Activated gamma-delta T cell treated with anti-CD3 and anti-CD28 coated beads, Interleukin-2, amount 50 U/mL, for 16 hours (primary cell): ENCODE measurements around the gene TBXAS1.
"Not testable (repeated sequence)": the region's sequence is repeated elsewhere in the genome, so short reads cannot be mapped to it uniquely, and the experiment has no call there.

Source experiments
- DNase-seq: peaks from one replicate; pipeline ENCODE4 v3.0.0-alpha.2; 2020; ENCODE audit warnings: low read depth

The TBXAS1 gene

GRCh38 chr7:139893461-139893860 is 64.4 kb downstream of the TBXAS1 start:
- no peak for DNase-seq

DNA sequence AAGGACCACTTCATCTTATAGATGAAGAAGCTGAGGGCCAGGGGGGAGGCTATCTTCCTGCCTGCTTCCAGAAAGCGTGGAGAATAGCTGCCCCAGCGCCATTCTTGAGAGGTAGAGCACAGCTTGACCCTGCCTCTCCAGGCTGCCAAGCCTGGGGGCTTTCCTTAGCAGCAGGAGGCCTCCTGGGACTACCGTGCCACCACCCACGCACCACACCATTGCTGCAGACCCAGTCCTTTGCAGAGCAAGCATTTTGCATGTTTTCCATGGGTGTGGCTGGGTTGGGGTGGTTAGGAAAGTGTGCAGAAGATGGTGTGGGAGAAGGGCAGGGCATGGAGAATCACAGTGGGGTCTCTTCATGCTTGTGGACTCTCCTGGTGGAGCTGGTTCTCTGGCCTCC is 64.9 kb downstream of the TBXAS1 start:
- no peak for DNase-seq

GRCh38 chr7:139895141-139895829 is 66.2 kb downstream of the TBXAS1 start:
- no peak for DNase-seq

- DNase-seq: no peak
Observed at GRCh38 chr7:139896288-139896687, 67.2 kb downstream of the TBXAS1 start.

GRCh38 chr7:139896831-139897230 is 67.8 kb downstream of the TBXAS1 start:
- no peak for DNase-seq

DNA sequence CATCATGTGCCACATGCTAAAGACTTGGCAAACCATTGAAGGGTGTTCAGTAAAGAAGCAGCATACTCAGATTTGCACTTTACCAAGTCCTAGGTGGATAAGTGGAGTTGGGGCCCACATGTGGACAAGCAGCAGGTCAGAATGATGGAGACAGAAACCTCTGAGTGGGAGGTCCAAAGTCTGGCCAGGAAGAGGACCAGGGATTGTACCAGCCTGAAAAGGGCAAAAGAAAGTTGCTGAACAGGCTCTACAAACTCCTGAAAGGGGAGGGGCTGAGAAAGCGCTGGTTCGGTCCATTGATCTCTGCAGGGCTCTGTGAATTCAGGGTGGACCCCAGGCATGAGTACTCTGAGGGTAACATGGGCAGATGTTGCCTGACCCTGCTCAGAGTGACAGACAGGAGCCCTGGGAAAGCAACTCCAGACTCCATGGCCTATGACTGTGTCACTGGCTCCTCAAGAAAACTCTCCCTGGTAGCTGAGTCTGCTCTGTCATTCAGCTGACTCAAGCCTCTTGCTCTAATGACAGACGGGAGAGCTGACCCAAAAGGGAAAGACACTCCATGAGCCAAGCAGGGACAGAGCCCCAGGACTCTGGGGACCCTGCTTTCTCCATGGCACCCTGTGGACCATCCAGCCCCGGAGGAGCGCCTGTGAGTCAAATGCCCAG is 68.5 kb downstream of the TBXAS1 start:
- DNase-seq: no peak

- DNase-seq: no peak
Observed at GRCh38 chr7:139898483-139898882, 69.4 kb downstream of the TBXAS1 start.

- DNase-seq: no peak
Observed at GRCh38 chr7:139899328-139899955, 70.4 kb downstream of the TBXAS1 start.

GRCh38 chr7:139900326-139900725 is 71.3 kb downstream of the TBXAS1 start:
- no peak for DNase-seq

DNA sequence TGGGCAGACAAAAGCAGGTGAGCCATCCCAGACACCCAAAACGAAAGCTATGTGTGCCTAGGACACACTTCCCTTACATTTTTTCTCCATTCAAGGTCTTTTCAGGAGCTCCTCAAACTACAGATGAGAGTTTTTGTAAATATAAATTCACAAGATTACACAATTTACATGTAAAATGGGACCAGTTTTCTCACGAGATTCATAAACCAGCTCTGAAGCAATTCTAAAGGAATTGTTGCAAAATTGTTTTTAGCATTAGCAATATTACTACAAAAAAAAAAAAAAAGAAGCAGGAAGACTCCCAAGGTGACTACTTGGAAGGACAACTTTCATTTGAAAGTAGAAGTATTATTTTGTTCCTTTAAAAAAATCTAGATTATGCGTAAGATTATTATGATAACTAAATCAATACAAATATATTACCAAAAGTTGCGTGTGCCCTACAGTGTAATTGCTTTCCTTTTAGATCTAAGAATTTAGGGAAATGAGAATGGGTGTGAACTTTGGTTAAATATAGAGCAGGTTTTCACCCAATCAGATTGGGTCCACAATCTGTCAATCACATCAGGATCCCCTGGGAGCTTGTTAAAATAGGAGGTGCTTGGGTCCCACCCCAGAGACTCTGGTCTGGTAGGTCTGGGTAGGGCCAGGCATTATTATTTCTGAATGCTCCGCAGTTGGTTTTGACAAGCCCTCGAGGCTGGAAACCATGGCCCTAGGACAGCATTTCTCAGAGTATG is 72.2 kb downstream of the TBXAS1 start:
- no peak for DNase-seq

DNA sequence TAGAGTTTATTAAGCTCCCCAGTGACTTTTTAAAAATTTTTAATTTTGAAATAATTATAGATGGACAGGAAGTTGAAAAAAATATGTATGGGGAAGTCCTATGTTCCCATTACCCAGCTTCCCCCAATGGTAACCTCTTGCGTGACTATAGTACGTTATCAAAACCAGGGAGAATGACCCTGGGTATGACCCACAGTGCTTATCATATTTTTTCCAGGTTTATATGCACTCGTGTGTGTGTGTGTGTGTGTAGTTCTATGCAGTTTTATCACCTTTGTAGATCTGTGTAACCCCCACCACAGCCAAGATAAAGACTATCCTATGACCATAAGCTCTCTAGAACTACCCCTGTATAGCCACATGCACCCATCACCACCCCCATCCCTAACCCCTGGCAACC is 72.8 kb downstream of the TBXAS1 start:
- DNase-seq: no peak

GRCh38 chr7:139902436-139903102 is 73.5 kb downstream of the TBXAS1 start:
- no peak for DNase-seq

DNA sequence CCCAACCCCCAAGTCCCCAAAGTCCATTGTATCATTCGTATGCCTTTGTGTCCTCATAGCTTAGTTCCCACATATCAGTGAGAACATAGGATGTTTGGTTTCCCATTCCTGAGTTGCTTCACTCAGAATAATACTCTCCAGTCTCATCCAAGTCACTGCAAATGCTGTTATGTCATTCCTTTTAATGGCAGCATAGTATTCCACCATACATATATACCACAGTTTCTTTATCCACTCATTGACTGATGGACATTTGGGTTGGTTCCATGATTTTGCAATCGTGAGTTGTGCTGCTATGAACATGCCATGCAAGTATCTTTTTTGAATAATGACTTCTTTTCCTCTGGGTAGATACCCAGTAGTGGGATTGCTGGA is 74.0 kb downstream of the TBXAS1 start:
- not testable (repeated sequence) for DNase-seq

- no peak for DNase-seq
Observed at GRCh38 chr7:139906879-139907278, 77.8 kb downstream of the TBXAS1 start.

- DNase-seq: no peak
Observed at GRCh38 chr7:139908792-139909191, 79.7 kb downstream of the TBXAS1 start.

GRCh38 chr7:139909379-139910050 is 80.5 kb downstream of the TBXAS1 start:
- no peak for DNase-seq

GRCh38 chr7:139913021-139913844 is 84.2 kb downstream of the TBXAS1 start:
- no peak for DNase-seq

- DNase-seq: no peak
Observed at GRCh38 chr7:139913845-139914135, 84.7 kb downstream of the TBXAS1 start.

DNA sequence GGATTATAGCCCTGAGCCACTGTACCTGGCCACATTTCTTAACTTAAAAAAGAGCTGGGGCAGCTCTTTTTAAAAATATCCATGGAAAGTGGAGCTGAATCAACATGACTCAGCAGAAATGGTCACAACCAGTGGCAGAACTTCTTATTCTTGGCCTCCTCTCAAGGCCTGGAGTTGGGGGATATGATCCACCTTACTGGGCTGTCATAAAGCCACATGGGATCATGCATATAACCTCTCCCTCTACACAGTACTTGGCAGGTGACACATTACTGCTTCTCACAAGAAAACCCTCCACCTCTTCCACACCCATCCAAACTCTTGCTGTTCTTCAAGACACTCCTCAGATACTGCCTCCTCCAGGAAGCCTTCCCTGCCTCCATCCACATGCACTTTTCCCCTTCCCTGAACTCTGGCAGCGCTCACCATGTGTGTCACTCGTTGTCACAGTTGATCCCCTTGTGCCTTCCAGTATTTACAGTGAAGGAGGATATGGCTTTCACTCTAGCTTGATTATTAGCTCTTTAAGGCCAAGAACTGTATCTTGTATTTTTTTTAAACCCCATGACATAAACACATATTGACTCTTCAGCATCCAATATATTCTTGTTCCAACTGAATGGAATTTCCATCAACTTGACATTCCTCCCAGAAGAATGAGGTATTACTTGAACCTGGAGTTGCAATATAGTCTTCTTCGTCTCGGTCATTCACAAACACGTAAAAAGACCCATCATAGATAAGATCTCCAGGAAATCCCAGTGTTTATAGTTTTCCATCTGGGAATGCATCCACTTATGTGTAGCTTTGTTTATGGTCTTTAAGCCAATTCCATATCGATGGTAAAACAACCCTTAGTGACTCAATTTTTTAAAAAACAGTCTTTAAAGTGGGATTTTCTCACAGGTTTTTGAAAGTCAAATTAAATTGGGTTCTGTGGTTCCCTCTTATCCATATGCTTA is 85.5 kb downstream of the TBXAS1 start:
- DNase-seq: no peak
